22Rv1 (cell line): ENCODE results near the gene AXDND1.

Source experiments
- ZFX ChIP-seq: fragments of 450-650 bp; IDR thresholded peaks from 2 replicates; pipeline ENCODE4 v1.6.1; 2017; ENCODE audit warnings: antibody characterized with exemption, borderline replicate concordance
- TF ChIP-seq, protein P1 (sequence below): fragments of 450-650 bp; IDR thresholded peaks from 2 replicates; pipeline ENCODE4 v1.5.1; 2017; ENCODE audit warnings: mild to moderate bottlenecking

- TF ChIP-seq, protein P1, sequence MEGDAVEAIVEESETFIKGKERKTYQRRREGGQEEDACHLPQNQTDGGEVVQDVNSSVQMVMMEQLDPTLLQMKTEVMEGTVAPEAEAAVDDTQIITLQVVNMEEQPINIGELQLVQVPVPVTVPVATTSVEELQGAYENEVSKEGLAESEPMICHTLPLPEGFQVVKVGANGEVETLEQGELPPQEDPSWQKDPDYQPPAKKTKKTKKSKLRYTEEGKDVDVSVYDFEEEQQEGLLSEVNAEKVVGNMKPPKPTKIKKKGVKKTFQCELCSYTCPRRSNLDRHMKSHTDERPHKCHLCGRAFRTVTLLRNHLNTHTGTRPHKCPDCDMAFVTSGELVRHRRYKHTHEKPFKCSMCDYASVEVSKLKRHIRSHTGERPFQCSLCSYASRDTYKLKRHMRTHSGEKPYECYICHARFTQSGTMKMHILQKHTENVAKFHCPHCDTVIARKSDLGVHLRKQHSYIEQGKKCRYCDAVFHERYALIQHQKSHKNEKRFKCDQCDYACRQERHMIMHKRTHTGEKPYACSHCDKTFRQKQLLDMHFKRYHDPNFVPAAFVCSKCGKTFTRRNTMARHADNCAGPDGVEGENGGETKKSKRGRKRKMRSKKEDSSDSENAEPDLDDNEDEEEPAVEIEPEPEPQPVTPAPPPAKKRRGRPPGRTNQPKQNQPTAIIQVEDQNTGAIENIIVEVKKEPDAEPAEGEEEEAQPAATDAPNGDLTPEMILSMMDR, result no peak
- no peak for TF ChIP-seq ZFX
These were observed 27.7 kb upstream of the AXDND1 start for GRCh38 chr1:179337942-179338560.
